NCI-H187 treated with DMSO at 0.1 percent for 48 hours (cell line): Measurements from ENCODE around the gene CKB.

Experiments
- DNase-seq: peaks from one replicate; lab custom pipeline; 2025; lab: John Stamatoyannopoulos, UW

The CKB gene

GRCh38 chr14:103510724-103511693, 11.6 kb downstream of the CKB start:
- no peak for DNase-seq

- no peak for DNase-seq
Observed at GRCh38 chr14:103509864-103510723, 12.5 kb downstream of the CKB start.

- no peak for DNase-seq
Observed at GRCh38 chr14:103508521-103509329, 13.9 kb downstream of the CKB start.

GRCh38 chr14:103507751-103508150, 14.9 kb downstream of the CKB start:
- DNase-seq, result no peak

- DNase-seq, result no peak
Observed at GRCh38 chr14:103504991-103505565, 17.6 kb downstream of the CKB start.

- no peak for DNase-seq
Observed at GRCh38 chr14:103503296-103503695, 19.3 kb downstream of the CKB start.

GRCh38 chr14:103502877-103503276, 19.8 kb downstream of the CKB start:
- DNase-seq, result no peak

GRCh38 chr14:103501921-103502669, 20.5 kb downstream of the CKB start:
- DNase-seq, result no peak

- no peak for DNase-seq
Observed at GRCh38 chr14:103501041-103501870, 21.4 kb downstream of the CKB start.

GRCh38 chr14:103500148-103500990, 22.3 kb downstream of the CKB start:
- no peak for DNase-seq

- DNase-seq, result no peak
Observed at GRCh38 chr14:103499709-103500108, 22.9 kb downstream of the CKB start.

GRCh38 chr14:103496776-103497175, 25.9 kb downstream of the CKB start:
- DNase-seq, result no peak

GRCh38 chr14:103495854-103496253, 26.8 kb downstream of the CKB start:
- DNase-seq, result no peak

- no peak for DNase-seq
Observed at GRCh38 chr14:103492156-103492925, 30.3 kb downstream of the CKB start.

- DNase-seq, result no peak
Observed at GRCh38 chr14:103491691-103492090, 30.9 kb downstream of the CKB start.

GRCh38 chr14:103489621-103490020, 33.0 kb downstream of the CKB start:
- no peak for DNase-seq

GRCh38 chr14:103488960-103489359, 33.7 kb downstream of the CKB start:
- no peak for DNase-seq

GRCh38 chr14:103488071-103488470, 34.6 kb downstream of the CKB start:
- DNase-seq, result no peak
